ENCODE results near the gene NACA2. TPM values are rescaled to one million over a fixed set of nuclear protein-coding genes. Genes with fewer than 3 reads are reported as not detected.

Gene NACA2
- total and polyA plus RNA-seq, 2 of the 13 experiments (the other 11 are each of a cell fraction or from before 2014, with no cell fraction given) = 0.21 TPM; not detected in 1

GRCh38 chr17:61599608-61600007 lies 8.6 kb upstream of the NACA2 start:
- intact Hi-C loops (cut with micrococcal nuclease; ENCODE audit: unreplicated experiment) (no loop called here), in situ Hi-C loops (cut with HindIII; ENCODE audit: extremely low pct_ligation_motif_present, low pct_unique_long_range_greater_than_20kb) (no loop called here)
- no peak for TF ChIP-seq BCL3 (CRISPR knock-in tag; IDR thresholded peaks at IDR 0.05)
- TF ChIP-seq ZNF367 (CRISPR knock-in tag; IDR thresholded peaks at IDR 0.05; ENCODE audit: borderline replicate concordance) = no peak
- no peak for TF ChIP-seq SNAPC5 (CRISPR knock-in tag; IDR thresholded peaks at IDR 0.05; ENCODE audit: borderline replicate concordance)
- TF ChIP-seq GLI4 (CRISPR knock-in tag; IDR thresholded peaks at IDR 0.05; ENCODE audit: borderline replicate concordance) = no peak
- Histone ChIP-seq H4K20me1 (ENCODE audit: insufficient read depth, low read length) (no peaks in the 10 kb centered on the region), H3K4me2 (ENCODE audit: low read depth, low read length) (no peak overlapping the region), H3K27ac (ENCODE audit: extremely low read length, insufficient read depth, low read length) (no peak overlapping the region), H3K27me3 (ENCODE audit: control insufficient read depth in 1 of 2, insufficient read depth in 2 of 2, low read length in 2 of 2) (no peaks in the 10 kb centered on the region; a peak in 1 of 5 replicates), H2AFZ (ENCODE audit: low read length) (no peak overlapping the region), H3K9me3 (ENCODE audit: low read length) (no peaks in the 10 kb centered on the region), H3K4me3 (replicated peaks in 1 of 3; ENCODE audit: insufficient read depth in 1 of 3, low read depth in 2 of 3, low read length in 3 of 3) (no peak overlapping the region), H3K4me1 (ENCODE audit: insufficient read depth, low read length) (no peaks in the 10 kb centered on the region), H3K36me3 (replicated peaks in 1 of 2; ENCODE audit: control insufficient read depth in 1 of 2, insufficient read depth in 2 of 2, low read length in 2 of 2) (no peaks in the 10 kb centered on the region), H3K79me2 (ENCODE audit: insufficient read depth, low read length) (no peaks in the 10 kb centered on the region), H3K9ac (ENCODE audit: insufficient read depth, low read depth, low read length) (no peak overlapping the region)
- 0% methylated on average over 3 of the region's 3 CpGs for WGBS (ENCODE audit: low lambda C conversion rate)
- ChIA-PET CTCF (ENCODE audit: low intra/inter-chr PET ratio, low total read pairs) (no interaction called here), POLR2A (no interaction called here)
- no TSS peak for BruUV-seq (replicated peaks)
- ATAC-seq (no peak), FAIRE-seq (no peak), DNase-seq (ENCODE audit: low spot score) (no peak)

- H3K27ac ChIP-seq (ENCODE audit: extremely low read length, insufficient read depth, low read length) = no peak overlapping the region
- no peak overlapping the region for H3K4me3 ChIP-seq (replicated peaks in 1 of 3; ENCODE audit: insufficient read depth in 1 of 3, low read depth in 2 of 3, low read length in 3 of 3)
- no peak overlapping the region for H2AFZ ChIP-seq (ENCODE audit: low read length)
- WGBS (ENCODE audit: low lambda C conversion rate) = 31% methylated on average over 2 of the region's 2 CpGs
- no peak for DNase-seq (ENCODE audit: low spot score)
- ATAC-seq = no peak
- no peaks in the 10 kb centered on the region for H3K9me3 ChIP-seq (ENCODE audit: low read length)
- BruUV-seq (replicated peaks) = no TSS peak
- in situ Hi-C loops (cut with HindIII; ENCODE audit: extremely low pct_ligation_motif_present, low pct_unique_long_range_greater_than_20kb) (no loop called here), intact Hi-C loops (cut with micrococcal nuclease; ENCODE audit: unreplicated experiment) (no loop called here)
- H3K4me1 ChIP-seq (ENCODE audit: insufficient read depth, low read length) = no peaks in the 10 kb centered on the region
- no peaks in the 10 kb centered on the region for H3K36me3 ChIP-seq (replicated peaks in 1 of 2; ENCODE audit: control insufficient read depth in 1 of 2, insufficient read depth in 2 of 2, low read length in 2 of 2)
- no peaks in the 10 kb centered on the region for H4K20me1 ChIP-seq (ENCODE audit: insufficient read depth, low read length)
- no peak overlapping the region for H3K9ac ChIP-seq (ENCODE audit: insufficient read depth, low read depth, low read length)
- ChIA-PET POLR2A (no interaction called here), CTCF (ENCODE audit: low intra/inter-chr PET ratio, low total read pairs) (no interaction called here)
- peaks cover 0 to 3% of the 10 kb centered on the region in 2 experiments; a peak in 1 of 5 replicates for H3K27me3 ChIP-seq (ENCODE audit: control insufficient read depth in 1 of 2, insufficient read depth in 2 of 2, low read length in 2 of 2)
- H3K4me2 ChIP-seq (ENCODE audit: low read depth, low read length) = no peak overlapping the region
- no peak for FAIRE-seq
- no peaks in the 10 kb centered on the region for H3K79me2 ChIP-seq (ENCODE audit: insufficient read depth, low read length)
- TF ChIP-seq DMTF1 (CRISPR knock-in tag; IDR thresholded peaks at IDR 0.05) (no peak), NAIF1 (CRISPR knock-in tag; IDR thresholded peaks at IDR 0.05; ENCODE audit: borderline replicate concordance) (no peak), HMGXB3 (CRISPR knock-in tag; IDR thresholded peaks at IDR 0.05; ENCODE audit: borderline replicate concordance) (no peak)
Measured at GRCh38 chr17:61598014-61598413, 7.0 kb upstream of the NACA2 start.

Measured in HepG2 (cell line).